OCI-LY7 (cell line): ENCODE measurements around the gene SPECC1L.

Experiments used
- EZH2phosphoT487 ChIP-seq: fragments of 200-600 bp; sonication (generic); IDR thresholded peaks from 2 replicates; pipeline ENCODE4 v1.6.1; 2018; ENCODE audit warnings: low read depth, borderline replicate concordance, mild to moderate bottlenecking, mixed run types, antibody characterized with exemption, low read length, moderate library complexity, mixed read lengths
- TF ChIP-seq, protein P1 (sequence below): fragments of 200-600 bp; sonication (generic); conservative IDR thresholded peaks from 2 replicates; pipeline ENCODE4 v1.5.1; 2014; ENCODE audit warnings: mild to moderate bottlenecking, antibody characterized with exemption, low read length, moderate library complexity, mixed read lengths

DNA sequence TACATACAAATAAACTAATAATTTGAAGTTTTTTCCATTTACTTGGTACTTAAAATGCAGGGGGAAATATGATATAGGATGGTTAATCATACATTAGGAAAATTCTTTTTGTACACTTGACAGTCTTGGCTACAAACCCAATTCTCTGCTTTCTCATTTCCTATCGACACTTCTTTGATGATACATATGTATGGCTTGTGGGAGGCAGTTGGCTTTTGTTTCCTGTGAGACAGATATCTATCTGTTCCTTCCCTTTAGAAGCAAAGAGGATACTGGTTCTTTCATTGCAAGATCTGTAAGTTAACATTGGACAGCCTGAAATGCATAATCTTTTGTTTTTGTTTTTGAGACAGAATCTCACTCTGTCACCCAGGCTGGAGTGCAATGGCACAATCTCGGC lies 108.9 kb downstream of the SPECC1L start:
- TF ChIP-seq, protein P1, sequence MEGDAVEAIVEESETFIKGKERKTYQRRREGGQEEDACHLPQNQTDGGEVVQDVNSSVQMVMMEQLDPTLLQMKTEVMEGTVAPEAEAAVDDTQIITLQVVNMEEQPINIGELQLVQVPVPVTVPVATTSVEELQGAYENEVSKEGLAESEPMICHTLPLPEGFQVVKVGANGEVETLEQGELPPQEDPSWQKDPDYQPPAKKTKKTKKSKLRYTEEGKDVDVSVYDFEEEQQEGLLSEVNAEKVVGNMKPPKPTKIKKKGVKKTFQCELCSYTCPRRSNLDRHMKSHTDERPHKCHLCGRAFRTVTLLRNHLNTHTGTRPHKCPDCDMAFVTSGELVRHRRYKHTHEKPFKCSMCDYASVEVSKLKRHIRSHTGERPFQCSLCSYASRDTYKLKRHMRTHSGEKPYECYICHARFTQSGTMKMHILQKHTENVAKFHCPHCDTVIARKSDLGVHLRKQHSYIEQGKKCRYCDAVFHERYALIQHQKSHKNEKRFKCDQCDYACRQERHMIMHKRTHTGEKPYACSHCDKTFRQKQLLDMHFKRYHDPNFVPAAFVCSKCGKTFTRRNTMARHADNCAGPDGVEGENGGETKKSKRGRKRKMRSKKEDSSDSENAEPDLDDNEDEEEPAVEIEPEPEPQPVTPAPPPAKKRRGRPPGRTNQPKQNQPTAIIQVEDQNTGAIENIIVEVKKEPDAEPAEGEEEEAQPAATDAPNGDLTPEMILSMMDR: no peak
- TF ChIP-seq EZH2phosphoT487: no peak
